H1 (cell line): ENCODE measurements around the gene CIZ1.

Experiments used
- CBX5 ChIP-seq: fragments of 300-800, 300-1000 bp; sonication (generic); IDR thresholded peaks from 2 replicates; pipeline ENCODE4 v1.7.1; 2016; ENCODE audit warnings: antibody characterized with exemption, low read length, low read depth
- CHD1 ChIP-seq: IDR thresholded peaks from 2 replicates; pipeline ENCODE4 v1.6.1; 2012; ENCODE audit warnings: low read depth, low read length, improper control_type of control experiment
- KDM5A ChIP-seq: fragments of 200-600 bp; IDR thresholded peaks from 2 replicates; pipeline ENCODE4 v1.7.1; 2012; ENCODE audit warnings: mild to moderate bottlenecking, low read length, inconsistent platforms, mixed read lengths
- TCF12 ChIP-seq: IDR thresholded peaks from 2 replicates; pipeline ENCODE4 v1.6.1; 2011; ENCODE audit warnings: low read depth, mild to moderate bottlenecking, low read length
- TF ChIP-seq, protein P1 (sequence below), 3 experiments: IDR thresholded peaks; 1 replicate in 2 of 3; 2 replicates in 1 of 3; pipeline versions ENCODE4 v1.5.1 to v1.6.1; 2011; ENCODE audit warnings: low read length in 3 of 3, mild to moderate bottlenecking in 3 of 3, inconsistent platforms in 2 of 3, low read depth in 1 of 3, moderate library complexity in 1 of 3; ENCODE audit not compliant: insufficient read depth in 1 of 3; ENCODE audit errors: control extremely low read depth in 1 of 3
- TF ChIP-seq, protein P2 (sequence below): IDR thresholded peaks from 2 replicates; pipeline ENCODE4 v1.6.1; 2012; ENCODE audit warnings: inconsistent platforms

DNA sequence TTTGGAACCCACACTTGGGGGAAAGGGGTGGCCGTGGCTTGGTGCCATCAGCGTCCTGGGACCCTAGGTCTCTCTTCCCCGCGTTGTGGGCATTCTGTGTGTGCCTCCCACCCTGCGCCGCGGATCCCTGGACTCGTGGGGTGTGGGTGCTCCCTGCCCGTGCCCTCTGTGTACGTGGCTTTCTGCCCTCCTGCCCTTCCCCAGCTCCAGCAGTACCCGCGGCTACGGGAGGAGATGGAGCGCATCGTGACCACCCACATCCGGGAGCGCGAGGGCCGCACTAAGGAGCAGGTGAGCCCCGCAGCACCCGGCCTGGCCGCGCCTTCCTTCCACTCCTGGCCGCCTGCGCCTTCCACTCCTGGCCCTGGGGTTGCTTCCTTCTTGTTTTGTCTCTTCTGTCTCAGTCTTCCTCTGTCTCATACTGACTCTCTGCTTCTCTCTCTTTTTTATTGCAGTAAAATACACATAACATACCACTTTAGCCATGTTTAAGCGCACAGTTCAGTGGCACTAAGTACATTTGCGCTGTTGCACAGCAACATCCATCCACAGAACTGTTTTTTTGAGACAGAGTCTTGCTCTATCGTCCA lies 42.5 kb upstream of the CIZ1 start:
- TF ChIP-seq, protein P1, sequence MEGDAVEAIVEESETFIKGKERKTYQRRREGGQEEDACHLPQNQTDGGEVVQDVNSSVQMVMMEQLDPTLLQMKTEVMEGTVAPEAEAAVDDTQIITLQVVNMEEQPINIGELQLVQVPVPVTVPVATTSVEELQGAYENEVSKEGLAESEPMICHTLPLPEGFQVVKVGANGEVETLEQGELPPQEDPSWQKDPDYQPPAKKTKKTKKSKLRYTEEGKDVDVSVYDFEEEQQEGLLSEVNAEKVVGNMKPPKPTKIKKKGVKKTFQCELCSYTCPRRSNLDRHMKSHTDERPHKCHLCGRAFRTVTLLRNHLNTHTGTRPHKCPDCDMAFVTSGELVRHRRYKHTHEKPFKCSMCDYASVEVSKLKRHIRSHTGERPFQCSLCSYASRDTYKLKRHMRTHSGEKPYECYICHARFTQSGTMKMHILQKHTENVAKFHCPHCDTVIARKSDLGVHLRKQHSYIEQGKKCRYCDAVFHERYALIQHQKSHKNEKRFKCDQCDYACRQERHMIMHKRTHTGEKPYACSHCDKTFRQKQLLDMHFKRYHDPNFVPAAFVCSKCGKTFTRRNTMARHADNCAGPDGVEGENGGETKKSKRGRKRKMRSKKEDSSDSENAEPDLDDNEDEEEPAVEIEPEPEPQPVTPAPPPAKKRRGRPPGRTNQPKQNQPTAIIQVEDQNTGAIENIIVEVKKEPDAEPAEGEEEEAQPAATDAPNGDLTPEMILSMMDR (IDR thresholded peaks at IDR 0.05; ENCODE audit: control extremely low read depth in 1 of 3, insufficient read depth in 1 of 3, low read depth in 1 of 3, low read length in 3 of 3), result no peak
- TF ChIP-seq CBX5, result no peak
- TF ChIP-seq, protein P2, sequence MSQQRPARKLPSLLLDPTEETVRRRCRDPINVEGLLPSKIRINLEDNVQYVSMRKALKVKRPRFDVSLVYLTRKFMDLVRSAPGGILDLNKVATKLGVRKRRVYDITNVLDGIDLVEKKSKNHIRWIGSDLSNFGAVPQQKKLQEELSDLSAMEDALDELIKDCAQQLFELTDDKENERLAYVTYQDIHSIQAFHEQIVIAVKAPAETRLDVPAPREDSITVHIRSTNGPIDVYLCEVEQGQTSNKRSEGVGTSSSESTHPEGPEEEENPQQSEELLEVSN, result no peak
- no peak for TF ChIP-seq CHD1
- no peak for TF ChIP-seq TCF12
- TF ChIP-seq KDM5A, result no peak
